Measurements from ENCODE around the gene DNAH14. TPM values are rescaled to one million over a fixed set of nuclear protein-coding genes. Genes with fewer than 3 reads are reported as not detected.
A peak's percentile ranks its signal among the peaks of the same experiment; 100 is the strongest.

DNAH14 gene
- total RNA-seq, 1 donor from 2014 or later: 3.0 TPM

- Histone ChIP-seq H3K4me3 (no peak overlapping the region), H3K27ac (replicated peaks) (peak overlapping the region; percentile 89), H3K4me1 (peaks cover 64% of the 10 kb centered on the region), H3K36me3 (no peaks in the 10 kb centered on the region), H3K9me3 (replicated peaks) (no peaks in the 10 kb centered on the region), H3K27me3 (ENCODE audit: low read depth) (no peaks in the 10 kb centered on the region)
- TF ChIP-seq CTCF (IDR thresholded peaks at IDR 0.05; ENCODE audit: borderline replicate concordance): no peak
- DNase-seq: no peak
- intact Hi-C loops (cut with micrococcal nuclease): no loop called here
Observed at GRCh38 chr1:225447650-225448089, 518.2 kb downstream of the DNAH14 start.

- H3K4me1 ChIP-seq: peaks cover 60% of the 10 kb centered on the region
- peak overlapping the region; percentile 89 for H3K27ac ChIP-seq (replicated peaks)
Observed at GRCh38 chr1:225448146-225448805, 518.8 kb downstream of the DNAH14 start.

More at GRCh38 chr1:225448146-225448805, 518.8 kb downstream of the DNAH14 start:
- Histone ChIP-seq H3K27me3 (ENCODE audit: low read depth) (no peaks in the 10 kb centered on the region), H3K9me3 (replicated peaks) (no peaks in the 10 kb centered on the region), H3K4me3 (no peak overlapping the region), H3K36me3 (no peaks in the 10 kb centered on the region)
- intact Hi-C loops (cut with micrococcal nuclease): no loop called here
- DNase-seq: no peak
- no peak for TF ChIP-seq CTCF (IDR thresholded peaks at IDR 0.05; ENCODE audit: borderline replicate concordance)
